H9 (cell line): ENCODE results near the gene MACROD1. TPM values are rescaled to one million over a fixed set of nuclear protein-coding genes. Genes with fewer than 3 reads are reported as not detected.

Experiments used
- DNase-seq: peaks from one replicate; pipeline ENCODE4 v3.0.0-alpha.2; 2017
- H2AFZ ChIP-seq: one replicate; pipeline ENCODE4 v1.6.1; 2013; ENCODE audit warnings: mild to moderate bottlenecking, low read length, control low read depth, moderate library complexity
- H2AK5ac ChIP-seq: 2 replicates; pipeline ENCODE4 v1.6.1; 2013; ENCODE audit warnings: low read length, control low read depth, mixed read lengths; ENCODE audit not compliant: insufficient read length
- H2BK120ac ChIP-seq: one replicate; pipeline ENCODE4 v1.6.1; 2013; ENCODE audit warnings: low read depth, mild to moderate bottlenecking, low read length, control low read depth, inconsistent platforms; ENCODE audit not compliant: poor library complexity, severe bottlenecking
- H2BK12ac ChIP-seq: 2 replicates; pipeline ENCODE4 v1.6.1; 2013; ENCODE audit warnings: low read length, control low read depth, mixed read lengths, low read depth; ENCODE audit not compliant: insufficient read length
- H2BK15ac ChIP-seq: 2 replicates; pipeline ENCODE4 v1.6.1; 2013; ENCODE audit warnings: low read depth, low read length, control low read depth
- H2BK20ac ChIP-seq: one replicate; pipeline ENCODE4 v1.6.1; 2013; ENCODE audit warnings: low read depth, mild to moderate bottlenecking, low read length, control low read depth, inconsistent platforms; ENCODE audit not compliant: poor library complexity, severe bottlenecking
- H2BK5ac ChIP-seq: 2 replicates; pipeline ENCODE4 v1.6.1; 2013; ENCODE audit warnings: low read length, control low read depth, mixed read lengths; ENCODE audit not compliant: insufficient read length
- H3K14ac ChIP-seq: 2 replicates; pipeline ENCODE4 v1.6.1; 2013; ENCODE audit warnings: low read length, control low read depth; ENCODE audit not compliant: insufficient read depth
- H3K18ac ChIP-seq: 2 replicates; pipeline ENCODE4 v1.6.1; 2013; ENCODE audit warnings: low read depth, mild to moderate bottlenecking, mixed read lengths, low read length, control low read depth; ENCODE audit not compliant: insufficient read length
- H3K23ac ChIP-seq: 2 replicates; pipeline ENCODE4 v1.6.1; 2013; ENCODE audit warnings: low read length, control low read depth, mixed read lengths, low read depth; ENCODE audit not compliant: insufficient read length
- H3K23me2 ChIP-seq: 2 replicates; pipeline ENCODE4 v1.6.1; 2013; ENCODE audit warnings: low read depth, mild to moderate bottlenecking, mixed read lengths, low read length, control low read depth; ENCODE audit not compliant: insufficient read length, poor library complexity, severe bottlenecking
- H3K27ac ChIP-seq: 2 replicates; pipeline ENCODE4 v1.5.1; 2013; ENCODE audit warnings: low read length, control low read depth, mixed read lengths, low read depth; ENCODE audit not compliant: insufficient read length
- H3K27me3 ChIP-seq: 2 replicates; pipeline ENCODE4 v1.6.1; 2013; ENCODE audit warnings: low read length, control low read depth, inconsistent platforms; ENCODE audit not compliant: insufficient read depth
- H3K4ac ChIP-seq: 2 replicates; pipeline ENCODE4 v1.6.1; 2013; ENCODE audit warnings: low read depth, mild to moderate bottlenecking, control low read depth, inconsistent platforms, low read length, moderate library complexity
- H3K4me1 ChIP-seq: 2 replicates; pipeline ENCODE4 v1.6.1; 2013; ENCODE audit warnings: low read length, control low read depth, inconsistent platforms; ENCODE audit not compliant: insufficient read depth
- H3K4me2 ChIP-seq: 2 replicates; pipeline ENCODE4 v1.6.1; 2013; ENCODE audit warnings: low read length, control low read depth, mixed read lengths; ENCODE audit not compliant: insufficient read length, insufficient read depth
- H3K56ac ChIP-seq: 2 replicates; pipeline ENCODE4 v1.6.1; 2013; ENCODE audit warnings: low read depth, mild to moderate bottlenecking, mixed read lengths, low read length, control low read depth; ENCODE audit not compliant: insufficient read length
- H3K79me1 ChIP-seq: 2 replicates; pipeline ENCODE4 v1.6.1; 2013; ENCODE audit warnings: low read depth, mild to moderate bottlenecking, moderate library complexity, low read length, control low read depth, inconsistent platforms; ENCODE audit not compliant: insufficient read depth, poor library complexity, severe bottlenecking
- H3K79me2 ChIP-seq: 2 replicates; pipeline ENCODE4 v1.6.1; 2013; ENCODE audit warnings: low read length, control low read depth, inconsistent platforms; ENCODE audit not compliant: insufficient read depth
- H3K9ac ChIP-seq: 2 replicates; pipeline ENCODE4 v1.6.1; 2013; ENCODE audit warnings: low read length, control low read depth, mixed read lengths; ENCODE audit not compliant: insufficient read length; ENCODE audit errors: extremely low read depth
- H3K9me3 ChIP-seq: one replicate; pipeline ENCODE4 v1.6.1; 2013; ENCODE audit warnings: low read depth, low read length, inconsistent platforms; ENCODE audit not compliant: control insufficient read depth
- H3T11ph ChIP-seq: one replicate; pipeline ENCODE4 v1.6.1; 2013; ENCODE audit warnings: mild to moderate bottlenecking, low read length, control low read depth, inconsistent platforms
- H4K20me1 ChIP-seq: one replicate; pipeline ENCODE4 v1.6.1; 2013; ENCODE audit not compliant: control insufficient read depth, insufficient read length, insufficient read depth
- H4K5ac ChIP-seq: 2 replicates; pipeline ENCODE4 v1.6.1; 2013; ENCODE audit warnings: low read depth, mild to moderate bottlenecking, mixed read lengths, low read length, control low read depth; ENCODE audit not compliant: insufficient read length
- H4K8ac ChIP-seq: replicated peaks from 2 replicates; pipeline ENCODE4 v1.6.1; 2013; ENCODE audit warnings: low read length, control low read depth, mixed read lengths, low read depth; ENCODE audit not compliant: insufficient read length
- H4K91ac ChIP-seq: 2 replicates; pipeline ENCODE4 v1.6.1; 2013; ENCODE audit warnings: low read depth, mild to moderate bottlenecking, moderate library complexity, mixed read lengths, low read length, control low read depth; ENCODE audit not compliant: insufficient read length
- H3K27ac Mint-ChIP-seq, 3 experiments: 2 replicates in 2 of 3; 3 replicates in 1 of 3; pipeline ENCODE4 v1.8.0; 2020 to 2021; ENCODE audit warnings: mixed read lengths in 3 of 3, mild to moderate bottlenecking in 1 of 3, moderate library complexity in 1 of 3
- H3K27me3 Mint-ChIP-seq: 2 replicates; pipeline ENCODE4 v1.8.0; 2021; ENCODE audit warnings: low read depth, mild to moderate bottlenecking, moderate library complexity, mixed read lengths
- H3K36me3 Mint-ChIP-seq, 3 experiments: 2 replicates in 2 of 3; 3 replicates in 1 of 3; pipeline ENCODE4 v1.8.0; 2020 to 2021; ENCODE audit warnings: low read depth in 3 of 3, mixed read lengths in 3 of 3; ENCODE audit not compliant: insufficient read depth in 1 of 3
- H3K4me1 Mint-ChIP-seq, 2 experiments: 2 replicates each; pipeline ENCODE4 v1.8.0; 2020; ENCODE audit warnings: mixed read lengths in 2 of 2
- H3K4me3 Mint-ChIP-seq, 2 experiments: 2 replicates in 1 of 2; 3 replicates in 1 of 2; pipeline ENCODE4 v1.8.0; 2020 to 2021; ENCODE audit warnings: mild to moderate bottlenecking in 2 of 2, mixed read lengths in 2 of 2, moderate library complexity in 1 of 2
- H3K9me3 Mint-ChIP-seq, 2 experiments: 2 replicates in 1 of 2; 3 replicates in 1 of 2; pipeline ENCODE4 v1.8.0; 2020; ENCODE audit warnings: mild to moderate bottlenecking in 2 of 2, mixed read lengths in 2 of 2, moderate library complexity in 1 of 2
- CTCF ChIP-seq: fragments of 200-600 bp; sonication (generic); conservative IDR thresholded peaks from 3 replicates; pipeline ENCODE4 v1.8.0; 2021; ENCODE audit warnings: antibody characterized with exemption, mild to moderate bottlenecking
- WGBS: extraction: QIAGEN DNeasy Blood & Tissue Kit; methylation state at CpG from one replicate; pipeline ENCODE4 v1.1.7; 2013; ENCODE audit warnings: missing lambda C conversion rate, low lambda C conversion rate, mixed read lengths; ENCODE audit not compliant: insufficient read length; ENCODE audit errors: extremely low coverage; 5-methylcytosine and 5-hydroxymethylcytosine counted together
- total RNA-seq: library from RNA; stranded (reverse); gene quantifications from 2 replicates; pipeline ENCODE4 v1.2.1, GENCODE V29; 2021

The MACROD1 gene
- total RNA-seq, 1 experiment from 2014 or later: 21.2 TPM

GRCh38 chr11:64095949-64096348 lies 70.0 kb downstream of the MACROD1 start:
- H3K27me3 ChIP-seq: peaks cover 4% of the 10 kb centered on the region; the same call in 1 of the 2 replicates
- no peak overlapping the region for H3K14ac ChIP-seq
- no peak overlapping the region for H3K4ac ChIP-seq
- Mint-ChIP-seq H3K36me3 (no peaks in the 10 kb centered on the region), H3K27ac (no peak overlapping the region; a peak in 1 of 7 replicates), H3K9me3 (no peaks in the 10 kb centered on the region; a peak in 1 of 5 replicates), H3K4me1 (peaks cover 19 to 49% of the 10 kb centered on the region in 2 experiments), H3K4me3 (no peak overlapping the region), H3K27me3 (peaks cover 87% of the 10 kb centered on the region)
- DNase-seq: no peak
- H4K91ac ChIP-seq: no peak overlapping the region
- no peak overlapping the region for H2AK5ac ChIP-seq
- no peak overlapping the region for H3K56ac ChIP-seq
- no peaks in the 10 kb centered on the region for H3K79me1 ChIP-seq
- no peaks in the 10 kb centered on the region; the same call in 1 of the 2 replicates for H3K4me1 ChIP-seq
- no peak overlapping the region for H3K4me2 ChIP-seq
- no peak for TF ChIP-seq CTCF
- no peak overlapping the region for H3K18ac ChIP-seq
- no peaks in the 10 kb centered on the region for H3K79me2 ChIP-seq
- no peak overlapping the region for H2BK120ac ChIP-seq
- H2AFZ ChIP-seq: no peak overlapping the region
- H4K5ac ChIP-seq: no peak overlapping the region
- no peaks in the 10 kb centered on the region for H3K23me2 ChIP-seq
- WGBS: no CpG with 5 or more reads among the region's 14 CpGs
- no peak overlapping the region for H3K23ac ChIP-seq
- no peak overlapping the region for H2BK20ac ChIP-seq
- no peak overlapping the region for H3T11ph ChIP-seq
- H3K9me3 ChIP-seq: no peaks in the 10 kb centered on the region
- no peaks in the 10 kb centered on the region for H4K20me1 ChIP-seq
- H3K27ac ChIP-seq: no peak overlapping the region
- no peak overlapping the region for H3K9ac ChIP-seq
- H4K8ac ChIP-seq: no peak overlapping the region
- H2BK5ac ChIP-seq: no peak overlapping the region
- H2BK12ac ChIP-seq: no peak overlapping the region
- no peak overlapping the region for H2BK15ac ChIP-seq
